ENCODE results near the gene KCMF1. TPM values are rescaled to one million over a fixed set of nuclear protein-coding genes. Genes with fewer than 3 reads are reported as not detected.

Gene KCMF1
- total RNA-seq: 10 to 100 TPM; 78.1 to 98.5 TPM

- Mint-ChIP-seq H3K4me3 (peak within 1 kb of the TSS; percentile 98), H3K27ac (peak within 1 kb of the TSS; percentile 100), H3K36me3 (ENCODE audit: low read depth) (peaks cover 43% of the 10 kb centered on the region), H3K27me3 (no peaks in the 10 kb centered on the region), H3K9me3 (ENCODE audit: low read depth) (no peaks in the 10 kb centered on the region), H3K4me1 (peaks cover 38% of the 10 kb centered on the region)
- DNase-seq (peak; percentile 83), ATAC-seq (peak; percentile 69)
- ChIA-PET POLR2A (interaction anchor here (0.6 to 2.2 kb wide), 7 partner anchors 20 to 66 kb away, joined by 3 to 7 read pairs (median 3); no protein-coding TSS in a partner anchor), CTCF (interaction anchor here (0.7 to 2.1 kb wide), 2 partner anchors 25 to 31 kb away, joined by 3 to 10 read pairs; no protein-coding TSS in a partner anchor)
- intact Hi-C loops (cut with DNase I, micrococcal nuclease): loop anchor here (1.0 to 5.0 kb wide), 8 partner anchors 25 to 566 kb away; partner anchors contain the start of genes MAT2A (in 1 of the 2), TGOLN2 (in 1 of the 2) and TMSB10 (in 1 of the 2)
Measured at GRCh38 chr2:84970868-84971509, at the start of gene KCMF1. TSS of gene KCMF1 (plus strand) at chr2:84971161. CDS start at chr2:84971452, 291 bp downstream.

DNA sequence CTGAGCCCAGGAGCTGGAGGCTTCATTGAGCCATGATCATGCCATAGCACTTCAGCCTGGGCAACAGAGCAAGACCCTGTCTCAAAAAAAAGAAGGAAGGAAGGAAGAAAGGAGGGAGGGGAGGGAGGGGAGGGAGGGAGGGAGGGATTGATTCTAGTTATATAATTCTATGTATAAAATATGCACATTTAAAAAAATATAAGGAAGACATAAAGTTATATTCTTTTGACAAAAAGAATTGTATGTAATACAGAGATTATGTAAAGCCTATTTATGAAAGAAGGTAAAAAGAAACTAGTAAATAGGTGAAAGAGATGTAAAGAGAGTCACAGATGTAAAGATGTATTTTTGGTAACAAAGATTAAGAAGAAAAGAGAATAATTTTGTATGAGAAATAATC, 48.0 kb upstream of the KCMF1 start:
- Mint-ChIP-seq H3K9me3 (ENCODE audit: low read depth) (no peaks in the 10 kb centered on the region), H3K36me3 (ENCODE audit: low read depth) (peaks cover 3% of the 10 kb centered on the region), H3K4me1 (peaks cover 58% of the 10 kb centered on the region), H3K27ac (peak overlapping the region; percentile 64), H3K4me3 (no peak overlapping the region), H3K27me3 (no peaks in the 10 kb centered on the region)
- CTCF ChIA-PET: interaction anchor here (0.8 to 1.4 kb wide), 3 partner anchors 16 to 46 kb away, joined by 3 read pairs; no protein-coding TSS in a partner anchor
- intact Hi-C loops (cut with DNase I, micrococcal nuclease): loop anchor here in 1 of 2 experiments (5.0 kb wide), 1 partner anchor 141 kb away; no protein-coding TSS in a partner anchor
- POLR2A ChIA-PET: no interaction called here
- DNase-seq: no peak
- no peak for ATAC-seq

DNA sequence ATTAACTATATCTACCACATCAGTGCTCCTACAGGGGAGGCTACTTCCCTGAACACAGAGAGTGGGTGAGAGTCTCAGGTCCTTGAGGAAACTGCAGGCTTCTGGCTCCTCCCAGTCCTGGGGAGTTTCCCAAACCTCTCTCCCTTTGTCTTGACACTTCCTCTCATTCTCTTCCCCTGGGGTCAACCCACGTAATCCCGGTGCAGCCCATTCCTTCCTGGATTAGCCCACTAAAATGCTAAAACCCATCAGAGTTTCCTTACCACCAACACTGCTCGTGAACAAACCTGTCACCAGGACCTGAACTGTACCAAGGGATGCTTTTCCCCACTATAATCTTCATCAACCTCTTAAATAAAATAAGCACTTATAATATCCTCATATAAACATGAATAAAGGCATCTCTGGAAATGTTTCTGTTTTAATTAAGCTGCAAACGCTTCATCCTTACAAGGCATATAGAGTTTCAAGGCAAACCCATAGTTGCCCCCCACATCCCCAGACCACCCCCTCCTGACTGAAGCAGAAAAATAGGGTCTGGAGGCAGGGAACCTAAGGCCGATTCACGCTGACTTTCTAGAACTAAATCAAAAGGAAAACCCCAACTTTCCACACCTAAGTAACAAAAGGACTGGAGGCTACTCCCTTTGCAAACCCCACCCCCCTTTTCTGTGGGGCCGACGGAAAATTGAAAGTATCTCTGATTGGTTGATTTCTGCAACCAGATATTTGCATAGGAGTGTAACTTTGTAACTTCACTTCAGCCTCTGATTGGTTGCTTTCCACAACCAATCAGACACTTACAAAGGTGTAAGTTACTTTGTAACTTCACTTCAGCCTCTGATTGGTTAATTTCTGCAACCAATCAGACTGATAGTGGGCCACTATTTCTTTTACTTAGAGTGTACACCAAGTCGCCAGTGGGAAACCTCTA, 46.5 kb upstream of the KCMF1 start:
- H3K4me1 Mint-ChIP-seq: peaks cover 47% of the 10 kb centered on the region
- ChIA-PET CTCF (interaction anchor here (0.5 to 3.6 kb wide), 31 partner anchors 7 to 1041 kb away, joined by 3 to 66 read pairs (median 7); partner anchors contain the start of genes SUCLG1, TMSB10 and TRABD2A), POLR2A (interaction anchor here (0.6 to 2.4 kb wide), 6 partner anchors 17 to 47 kb away, joined by 3 to 14 read pairs (median 5); partner anchors contain the start of gene TMSB10)
- H3K27ac Mint-ChIP-seq: peak overlapping the region; percentile 92
- H3K4me3 Mint-ChIP-seq: peak overlapping the region; percentile 39
- ATAC-seq (peak; percentile 30), DNase-seq (peak; percentile 83)
- H3K36me3 Mint-ChIP-seq (ENCODE audit: low read depth): peaks cover 3% of the 10 kb centered on the region
- H3K27me3 Mint-ChIP-seq: no peaks in the 10 kb centered on the region
- intact Hi-C loops (cut with DNase I, micrococcal nuclease): loop anchor here (1.0 to 5.0 kb wide), 11 partner anchors 14 to 429 kb away; partner anchors contain the start of genes TMSB10 (in 2 of the 2), DNAH6 (in 1 of the 2), TCF7L1 (in 1 of the 2) and TGOLN2 (in 1 of the 2)
- H3K9me3 Mint-ChIP-seq (ENCODE audit: low read depth): no peaks in the 10 kb centered on the region

- POLR2A ChIA-PET: interaction anchor here (0.6 to 2.4 kb wide), 11 partner anchors 18 to 478 kb away, joined by 3 to 14 read pairs (median 4); partner anchors contain the start of gene TMSB10
- Mint-ChIP-seq H3K36me3 (ENCODE audit: low read depth) (peaks cover 3% of the 10 kb centered on the region), H3K4me1 (peaks cover 38% of the 10 kb centered on the region), H3K9me3 (ENCODE audit: low read depth) (no peaks in the 10 kb centered on the region), H3K27ac (peak overlapping the region; percentile 92), H3K27me3 (no peaks in the 10 kb centered on the region), H3K4me3 (peak overlapping the region; percentile 87)
- no peak for DNase-seq
- ATAC-seq: peak; percentile 13
- intact Hi-C loops (cut with DNase I, micrococcal nuclease): loop anchor here (1.0 to 5.0 kb wide), 10 partner anchors 13 to 430 kb away; partner anchors contain the start of genes TMSB10 (in 2 of the 2), DNAH6 (in 1 of the 2), TCF7L1 (in 1 of the 2) and TGOLN2 (in 1 of the 2)
- CTCF ChIA-PET: interaction anchor here (0.5 to 3.6 kb wide), 74 partner anchors 8 to 1042 kb away, joined by 3 to 66 read pairs (median 5); partner anchors contain the start of genes SUCLG1, TMSB10 and TRABD2A
Measured at GRCh38 chr2:84925336-84925723, 45.6 kb upstream of the KCMF1 start.

- peak; percentile 83 for ATAC-seq
- no peaks in the 10 kb centered on the region for H3K27me3 Mint-ChIP-seq
- peak; percentile 100 for DNase-seq
- CTCF ChIA-PET: interaction anchor here (0.5 to 3.6 kb wide), 91 partner anchors 9 to 674 kb away, joined by 3 to 66 read pairs (median 5); partner anchors contain the start of genes DNAH6, SUCLG1, TMSB10 and TRABD2A
- peaks cover 3% of the 10 kb centered on the region for H3K36me3 Mint-ChIP-seq (ENCODE audit: low read depth)
- intact Hi-C loops (cut with DNase I, micrococcal nuclease): loop anchor here (1.0 to 5.0 kb wide), 13 partner anchors 12 to 467 kb away; partner anchors contain the start of genes TMSB10 (in 2 of the 2), DNAH6 (in 1 of the 2), SUCLG1 (in 1 of the 2) and TCF7L1 (in 1 of the 2)
- H3K4me3 Mint-ChIP-seq: peak overlapping the region; percentile 87
- H3K4me1 Mint-ChIP-seq: peaks cover 35% of the 10 kb centered on the region
- peak overlapping the region; percentile 92 for H3K27ac Mint-ChIP-seq
- no peaks in the 10 kb centered on the region for H3K9me3 Mint-ChIP-seq (ENCODE audit: low read depth)
- POLR2A ChIA-PET: interaction anchor here (0.6 to 2.4 kb wide), 14 partner anchors 14 to 478 kb away, joined by 3 to 14 read pairs (median 4); partner anchors contain the start of gene TMSB10
Measured at GRCh38 chr2:84925724-84926376, 45.1 kb upstream of the KCMF1 start.

- DNase-seq (no peak), ATAC-seq (no peak)
- POLR2A ChIA-PET: no interaction called here
- Mint-ChIP-seq H3K27ac (peak overlapping the region; percentile 92), H3K9me3 (ENCODE audit: low read depth) (no peaks in the 10 kb centered on the region), H3K4me3 (peak overlapping the region; percentile 87), H3K36me3 (ENCODE audit: low read depth) (peaks cover 3% of the 10 kb centered on the region), H3K4me1 (peaks cover 47% of the 10 kb centered on the region), H3K27me3 (no peaks in the 10 kb centered on the region)
- CTCF ChIA-PET: interaction anchor here (1.7 to 3.6 kb wide), 8 partner anchors 18 to 373 kb away, joined by 4 to 66 read pairs (median 8); no protein-coding TSS in a partner anchor
- intact Hi-C loops (cut with DNase I, micrococcal nuclease): loop anchor here (1.0 to 5.0 kb wide), 13 partner anchors 9 to 468 kb away; partner anchors contain the start of genes SUCLG1 (in 1 of the 2), TCF7L1 (in 1 of the 2) and TGOLN2 (in 1 of the 2)
Measured at GRCh38 chr2:84927275-84927627, 43.7 kb upstream of the KCMF1 start.

DNA sequence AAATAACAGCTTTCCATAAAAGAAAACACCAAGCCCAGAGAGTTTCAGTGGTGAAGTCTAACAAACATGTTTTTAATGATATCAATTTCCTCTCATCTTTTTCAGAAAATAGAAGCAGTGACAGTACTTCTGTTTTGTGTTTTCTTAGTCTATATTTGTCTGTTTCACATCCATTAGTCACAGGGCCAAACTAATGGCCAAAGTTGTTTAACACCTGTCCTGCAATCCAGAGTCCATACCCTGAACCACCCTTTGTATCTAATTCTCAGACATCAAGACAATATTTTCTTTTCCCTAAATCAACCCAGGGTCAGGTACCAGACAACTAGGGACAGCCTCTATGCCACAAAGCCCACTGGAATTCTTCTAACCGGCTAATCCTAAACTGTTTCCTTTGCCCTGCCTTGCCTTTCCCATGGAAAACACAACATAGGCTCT, 39.6 kb upstream of the KCMF1 start:
- ChIA-PET POLR2A (no interaction called here), CTCF (interaction anchor here (1.0 to 2.2 kb wide), 2 partner anchors 8 to 15 kb away, joined by 3 to 6 read pairs; no protein-coding TSS in a partner anchor)
- Mint-ChIP-seq H3K9me3 (ENCODE audit: low read depth) (no peaks in the 10 kb centered on the region), H3K27me3 (no peaks in the 10 kb centered on the region), H3K27ac (peak overlapping the region; percentile 32), H3K4me1 (peaks cover 28% of the 10 kb centered on the region), H3K4me3 (no peak overlapping the region), H3K36me3 (ENCODE audit: low read depth) (peaks cover 2% of the 10 kb centered on the region)
- ATAC-seq (no peak), DNase-seq (no peak)
- intact Hi-C loops (cut with DNase I, micrococcal nuclease): no loop called here

GRCh38 chr2:84938194-84938879, 32.6 kb upstream of the KCMF1 start:
- CTCF ChIA-PET: interaction anchor here (0.6 to 4.6 kb wide), 6 partner anchors 8 to 346 kb away, joined by 3 to 29 read pairs (median 8); no protein-coding TSS in a partner anchor
- intact Hi-C loops (cut with DNase I, micrococcal nuclease): loop anchor here (1.0 to 5.0 kb wide), 9 partner anchors 8 to 121 kb away; no protein-coding TSS in a partner anchor
- no peaks in the 10 kb centered on the region for H3K27me3 Mint-ChIP-seq
- ATAC-seq (peak; percentile 64), DNase-seq (peak; percentile 80)
- H3K27ac Mint-ChIP-seq: peak overlapping the region; percentile 98
- no peaks in the 10 kb centered on the region for H3K9me3 Mint-ChIP-seq (ENCODE audit: low read depth)
- peak overlapping the region; percentile 67 for H3K4me3 Mint-ChIP-seq
- H3K4me1 Mint-ChIP-seq: peaks cover 59% of the 10 kb centered on the region
- POLR2A ChIA-PET: interaction anchor here (0.6 to 1.6 kb wide), 9 partner anchors 8 to 92 kb away, joined by 3 to 11 read pairs (median 4); no protein-coding TSS in a partner anchor
- H3K36me3 Mint-ChIP-seq (ENCODE audit: low read depth): peaks cover 8% of the 10 kb centered on the region

DNA sequence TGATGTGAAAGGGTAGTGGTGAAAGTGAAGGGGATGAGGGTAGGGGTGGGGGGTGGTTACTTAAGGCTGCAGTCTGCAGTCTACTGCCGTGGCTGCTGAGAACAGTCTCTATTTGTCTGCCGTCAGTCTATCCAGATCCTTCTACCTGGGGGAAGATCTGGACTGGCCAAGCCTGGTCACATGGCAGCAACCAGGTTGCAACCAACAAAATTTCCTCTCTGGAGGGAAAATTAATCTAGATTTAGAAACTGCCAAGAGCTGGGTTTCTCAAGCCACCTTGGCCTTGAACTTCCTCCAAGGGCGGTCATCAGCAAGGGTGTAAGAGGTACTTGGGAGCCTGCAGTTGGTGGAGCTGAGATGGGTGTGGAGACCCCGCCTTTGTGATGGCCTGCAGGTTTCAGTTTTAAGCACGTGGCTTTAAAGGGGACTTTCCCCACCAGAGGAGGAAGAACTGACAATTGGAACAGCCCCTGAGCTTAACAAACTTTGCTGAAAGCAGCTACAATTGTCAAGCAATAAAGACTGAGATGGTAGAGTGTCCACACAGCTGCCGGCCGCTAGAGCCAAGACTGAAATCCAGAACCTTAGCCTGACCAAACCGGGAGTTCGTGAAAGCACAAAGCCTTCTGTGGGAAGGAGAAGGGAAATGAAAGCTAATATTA, 31.4 kb upstream of the KCMF1 start:
- DNase-seq (peak; percentile 83), ATAC-seq (peak; percentile 76)
- H3K4me1 Mint-ChIP-seq: peaks cover 70% of the 10 kb centered on the region
- CTCF ChIA-PET: interaction anchor here (0.5 to 3.3 kb wide), 16 partner anchors 8 to 345 kb away, joined by 3 to 30 read pairs (median 4); no protein-coding TSS in a partner anchor
- intact Hi-C loops (cut with DNase I, micrococcal nuclease): loop anchor here (1.0 to 5.0 kb wide), 4 partner anchors 31 to 75 kb away; no protein-coding TSS in a partner anchor
- POLR2A ChIA-PET: interaction anchor here (0.5 to 1.9 kb wide), 10 partner anchors 13 to 411 kb away, joined by 3 to 11 read pairs (median 4); partner anchors contain the start of gene TGOLN2
- H3K36me3 Mint-ChIP-seq (ENCODE audit: low read depth): peaks cover 14% of the 10 kb centered on the region
- no peaks in the 10 kb centered on the region for H3K27me3 Mint-ChIP-seq
- H3K9me3 Mint-ChIP-seq (ENCODE audit: low read depth): no peaks in the 10 kb centered on the region
- H3K4me3 Mint-ChIP-seq: peak overlapping the region; percentile 67
- peak overlapping the region; percentile 98 for H3K27ac Mint-ChIP-seq

Measured in activated CD4-positive, alpha-beta T cell treated with anti-CD3 and anti-CD28 coated beads for 36 hours (primary cell).